GM18507 (cell line): ENCODE data around the gene CRYBA2.
A peak's percentile ranks its signal among the peaks of the same experiment; 100 is the strongest.

ENCODE experiments used
- DNase-seq: peaks from one replicate; pipeline ENCODE4 v3.0.0; 2011; ENCODE audit warnings: low read depth; ENCODE audit not compliant: insufficient read length; ENCODE audit errors: extremely low spot score
- FAIRE-seq: peaks from 2 replicates; lab custom pipeline; 2011; peaks lifted over from hg19 to GRCh38; lab: Jason Lieb, UNC

CRYBA2 gene

DNA sequence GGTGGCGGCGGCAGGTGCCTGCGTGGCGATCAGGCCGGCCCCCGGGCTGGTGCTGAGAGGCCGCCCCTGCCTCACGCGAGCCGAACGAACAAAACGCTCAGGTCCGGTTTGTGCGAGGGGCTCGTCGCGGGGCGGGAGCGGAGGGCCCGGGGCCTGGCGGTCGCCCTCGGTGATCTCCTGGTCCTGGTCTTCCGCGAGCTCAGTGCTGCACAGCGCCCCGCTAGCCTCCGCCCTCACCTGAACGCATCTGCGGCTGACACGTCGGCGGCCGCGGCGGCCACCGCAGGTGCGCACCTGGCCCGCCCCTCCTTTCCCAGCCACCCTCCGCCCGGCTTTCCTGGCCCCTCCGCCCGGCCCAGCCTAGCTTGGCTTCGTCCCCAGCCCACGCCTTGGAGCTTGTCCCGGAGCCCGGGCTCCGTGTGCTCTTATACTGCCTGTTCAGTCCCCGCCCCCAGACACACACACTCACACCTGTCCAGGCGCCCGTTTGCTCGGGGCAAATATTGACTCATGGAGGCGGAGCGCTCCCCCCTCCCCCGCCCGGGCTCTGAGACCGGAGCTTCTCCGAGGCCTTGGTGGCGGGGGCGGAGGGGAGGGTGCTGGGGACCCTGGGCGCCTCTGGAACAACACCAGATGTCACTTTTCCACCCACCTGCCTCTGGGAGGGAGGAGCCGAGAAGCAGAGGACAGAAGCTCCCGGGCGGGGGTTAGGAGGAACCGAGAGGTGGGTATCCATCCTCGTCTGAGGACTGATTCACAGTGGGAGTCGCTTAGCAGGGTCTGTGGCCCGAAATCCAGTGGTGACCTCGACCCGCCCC is 8.6 kb upstream of the CRYBA2 start:
- FAIRE-seq (no peak), DNase-seq (peak; percentile 17)

DNA sequence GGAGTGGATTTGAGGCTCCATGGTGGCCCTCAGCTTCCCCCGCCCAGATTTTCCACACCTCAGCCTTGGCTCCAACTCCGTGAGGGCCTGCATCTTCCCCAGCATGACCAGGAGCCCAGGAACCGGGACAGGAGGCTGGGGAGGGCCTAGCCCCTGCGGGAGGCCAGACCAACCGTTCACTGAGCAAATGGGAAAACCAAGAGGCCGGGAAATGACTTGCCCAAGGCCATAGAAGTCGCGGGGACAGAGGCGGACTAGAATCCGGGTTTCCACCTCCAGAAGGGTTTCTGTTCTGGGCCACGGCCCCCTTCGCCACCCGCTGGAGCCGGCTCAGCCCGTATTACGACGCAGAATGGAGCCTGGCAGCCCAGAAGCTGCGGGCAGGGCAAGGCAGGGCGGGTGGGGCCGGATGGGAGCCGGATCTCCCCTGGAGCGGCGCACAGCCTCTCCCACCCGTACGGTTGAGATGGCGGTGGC is 7.9 kb upstream of the CRYBA2 start:
- FAIRE-seq: no peak
- no peak for DNase-seq

GRCh38 chr2:219000569-219000960 is 7.3 kb upstream of the CRYBA2 start:
- DNase-seq (no peak), FAIRE-seq (no peak)

DNA sequence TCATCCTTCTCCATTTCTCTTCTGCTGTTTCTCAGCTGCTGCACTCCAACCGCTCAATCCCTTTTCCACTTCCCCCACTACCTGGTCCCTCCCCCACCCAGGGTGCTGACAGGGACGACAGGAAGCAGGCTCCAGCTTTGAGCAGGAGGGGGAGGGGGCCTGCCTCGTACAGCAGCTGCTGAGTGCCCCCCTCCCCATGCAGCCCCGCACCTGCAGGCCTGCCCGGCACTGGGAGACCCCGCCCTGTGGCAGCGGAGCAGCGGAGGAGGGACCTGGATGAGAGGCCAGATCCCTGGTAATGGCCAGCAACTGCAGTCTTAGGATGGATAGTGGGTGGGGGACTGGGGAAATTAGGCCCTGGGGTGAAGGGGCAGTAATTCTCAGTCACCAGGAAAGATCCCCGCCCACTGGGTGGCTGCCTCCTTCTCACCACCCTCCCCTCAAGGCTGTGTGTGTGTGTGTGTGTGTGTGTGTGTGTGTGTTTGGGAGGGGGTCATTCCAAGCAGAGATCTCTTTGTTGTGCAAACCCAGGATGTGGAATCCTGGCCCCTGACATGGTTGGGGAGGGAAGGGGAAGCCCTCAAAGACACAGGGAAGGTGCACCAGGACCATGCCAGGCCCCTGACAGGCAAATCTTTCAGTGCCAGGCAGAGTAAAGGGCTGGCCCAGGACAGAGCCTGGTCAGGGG is 6.8 kb upstream of the CRYBA2 start:
- DNase-seq (no peak), FAIRE-seq (no peak)

- DNase-seq: no peak
- FAIRE-seq: no peak
These were observed 6.0 kb upstream of the CRYBA2 start for GRCh38 chr2:218999021-218999880.

GRCh38 chr2:218998414-218999002 is 5.3 kb upstream of the CRYBA2 start:
- no peak for FAIRE-seq
- no peak for DNase-seq

GRCh38 chr2:218997731-218998130 is 4.5 kb upstream of the CRYBA2 start:
- FAIRE-seq: no peak

GRCh38 chr2:218996937-218997336 is 3.7 kb upstream of the CRYBA2 start:
- FAIRE-seq (no peak), DNase-seq (no peak)

More at GRCh38 chr2:218997731-218998130, 4.5 kb upstream of the CRYBA2 start:
- no peak for DNase-seq

- FAIRE-seq (peak; percentile 86), DNase-seq (peak; percentile 73)
These were observed 2.9 kb upstream of the CRYBA2 start for GRCh38 chr2:218995972-218996711.

- FAIRE-seq (no peak), DNase-seq (no peak)
These were observed 2.3 kb upstream of the CRYBA2 start for GRCh38 chr2:218995561-218995960.

- no peak for DNase-seq
- no peak for FAIRE-seq
These were observed 398 bp downstream of the CRYBA2 start for GRCh38 chr2:218992703-218993344.

DNA sequence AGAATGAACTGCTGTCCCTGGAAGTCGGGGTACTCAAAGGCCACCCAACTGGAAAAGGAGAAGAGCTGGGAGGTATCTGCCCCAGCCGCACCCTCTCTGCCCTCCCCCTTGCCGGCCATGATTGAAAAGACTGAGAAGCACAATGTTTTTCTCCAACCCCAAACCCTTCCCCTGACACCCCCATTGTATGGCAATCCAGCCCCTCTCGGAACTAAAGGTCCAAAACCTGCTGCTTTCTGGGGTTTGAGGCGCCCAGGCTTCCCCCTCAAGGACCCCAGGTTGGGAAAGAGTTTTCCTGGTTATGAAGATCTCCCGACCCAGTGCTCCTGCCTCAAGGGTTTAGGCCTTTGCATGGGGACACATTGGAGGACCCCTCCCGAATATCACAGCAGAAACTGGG is 1.0 kb downstream of the CRYBA2 start:
- no peak for FAIRE-seq

GRCh38 chr2:218991674-218992168 is 1.5 kb downstream of the CRYBA2 start:
- DNase-seq (no peak), FAIRE-seq (no peak)

More for the DNA sequence above, 1.0 kb downstream of the CRYBA2 start:
- no peak for DNase-seq

DNA sequence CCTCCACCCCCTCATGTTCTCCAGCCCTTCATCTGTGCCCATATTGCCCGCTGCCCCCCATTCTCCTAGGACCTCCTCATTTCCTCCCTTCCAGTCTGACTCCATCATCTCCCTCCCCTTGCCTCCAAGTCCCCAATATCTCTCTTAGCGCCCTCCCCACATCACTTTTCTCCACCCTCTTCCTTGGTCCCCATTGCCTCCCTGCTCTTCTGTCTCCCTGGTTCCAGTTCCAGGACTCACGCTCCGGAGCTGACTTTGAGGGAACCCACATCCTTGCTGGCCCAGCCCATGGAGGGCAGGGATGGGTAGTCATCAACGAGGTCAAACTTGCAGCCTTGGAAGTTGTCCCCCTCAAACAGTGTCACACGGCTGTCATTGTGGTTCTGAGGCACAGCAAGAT is 2.6 kb downstream of the CRYBA2 start:
- FAIRE-seq (no peak), DNase-seq (no peak)

GRCh38 chr2:218990052-218990451 is 3.2 kb downstream of the CRYBA2 start:
- DNase-seq: no peak
- FAIRE-seq: no peak

- DNase-seq (no peak), FAIRE-seq (no peak)
These were observed 4.6 kb downstream of the CRYBA2 start for GRCh38 chr2:218988650-218989049.

DNA sequence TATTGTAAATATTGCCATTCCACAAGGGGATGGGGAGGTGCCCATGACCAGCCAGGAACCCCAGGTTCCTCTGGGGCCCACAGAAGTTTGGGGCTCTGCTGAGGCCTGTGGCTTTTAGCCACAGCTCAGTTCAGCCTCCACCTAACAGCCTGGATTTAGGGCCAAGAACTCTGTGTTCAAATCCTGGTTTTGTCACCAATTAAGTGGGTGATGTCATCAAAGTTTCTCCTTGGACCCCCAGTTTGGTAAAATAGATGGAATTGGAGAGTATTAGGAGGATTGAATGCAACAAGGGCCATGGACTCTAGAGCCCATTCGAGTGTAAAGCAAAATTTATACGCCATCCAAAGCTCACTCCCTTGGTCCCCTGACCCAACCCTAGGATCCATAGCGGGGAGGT is 5.1 kb downstream of the CRYBA2 start:
- DNase-seq (no peak), FAIRE-seq (no peak)

GRCh38 chr2:218986148-218986761 is 7.0 kb downstream of the CRYBA2 start:
- DNase-seq: no peak
- no peak for FAIRE-seq
